GM12874 (cell line): ENCODE data around the gene TLE2.

Experiments
- CTCF ChIP-seq: IDR thresholded peaks from 2 replicates; pipeline ENCODE4 v1.5.1; 2011; ENCODE audit warnings: low read depth, mild to moderate bottlenecking, control low read depth, low read length, moderate library complexity; ENCODE audit not compliant: insufficient read depth

The TLE2 gene

DNA sequence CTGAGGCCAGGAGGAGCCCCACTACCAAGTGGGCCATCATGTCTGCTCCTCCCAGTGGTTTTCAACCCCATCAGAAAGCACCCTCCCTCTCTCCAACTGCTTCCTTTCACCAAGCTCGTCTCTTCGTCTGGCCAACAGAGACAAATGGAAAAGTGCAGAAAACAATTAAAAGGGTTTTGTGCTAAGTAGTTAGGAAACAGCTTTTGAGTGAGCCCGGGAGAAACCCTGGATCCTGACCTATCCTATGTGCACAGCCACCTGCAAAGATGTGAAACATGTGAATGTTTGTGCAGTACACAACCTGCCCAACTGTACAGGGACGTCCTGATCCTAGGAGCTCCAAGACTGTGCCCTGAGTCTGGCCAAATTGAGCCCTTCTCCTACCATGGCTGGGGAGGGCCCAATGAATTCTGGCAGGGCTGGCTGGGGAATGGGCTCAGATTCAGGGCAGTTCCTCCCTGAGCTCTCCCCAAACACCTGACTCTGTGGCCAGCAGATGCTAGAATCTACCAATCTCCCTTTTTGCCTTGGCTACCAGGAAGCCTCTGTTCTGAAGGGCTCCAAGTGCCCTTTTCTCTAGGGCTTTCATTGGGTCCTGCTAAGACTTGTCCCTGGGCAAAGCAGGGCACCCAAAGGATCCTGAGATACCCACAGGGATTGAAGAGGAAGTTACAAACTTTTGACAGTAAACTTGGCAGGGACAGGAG, 25.3 kb upstream of the TLE2 start:
- TF ChIP-seq CTCF = no peak

DNA sequence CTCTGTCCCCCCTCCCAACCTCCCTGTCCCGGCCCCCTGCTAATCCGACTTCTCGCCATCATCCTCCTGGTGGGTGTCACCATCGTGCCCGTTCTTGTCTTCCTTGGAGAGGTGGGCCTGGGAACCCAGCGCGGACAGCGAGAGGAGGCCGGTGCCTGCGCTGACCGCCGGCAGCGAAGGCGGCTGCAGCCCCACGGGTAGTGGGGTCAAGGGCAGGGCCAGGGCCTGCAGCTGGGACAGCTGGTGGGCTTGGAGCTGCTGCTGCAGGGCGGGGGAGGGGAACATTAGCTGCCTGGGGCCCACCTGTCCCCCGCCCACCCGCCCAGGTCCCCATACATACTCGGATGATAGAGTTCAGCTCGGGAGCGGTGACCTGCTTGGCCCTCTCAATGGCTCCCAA, 24.7 kb upstream of the TLE2 start:
- TF ChIP-seq CTCF = no peak

DNA sequence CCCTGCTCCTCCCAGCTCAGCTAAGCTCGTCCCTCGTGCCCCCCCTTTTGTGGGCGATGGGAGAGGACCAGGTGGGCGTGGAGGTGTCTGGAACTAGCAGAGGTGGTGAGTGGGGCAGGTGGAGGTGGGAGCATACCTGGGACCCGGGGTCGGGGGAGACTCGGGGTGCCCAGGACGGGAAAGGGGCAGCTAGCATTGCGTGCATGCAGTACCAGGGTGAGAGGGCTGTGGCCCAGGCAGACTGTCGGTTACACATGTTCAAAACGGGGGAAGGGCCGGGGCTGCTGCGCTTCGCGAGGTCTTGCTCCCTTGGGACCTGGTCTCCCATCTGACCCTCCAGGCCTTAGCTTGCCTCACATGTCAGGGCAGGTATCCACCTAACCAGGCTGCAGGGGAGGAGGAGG, 24.1 kb upstream of the TLE2 start:
- no peak for TF ChIP-seq CTCF

DNA sequence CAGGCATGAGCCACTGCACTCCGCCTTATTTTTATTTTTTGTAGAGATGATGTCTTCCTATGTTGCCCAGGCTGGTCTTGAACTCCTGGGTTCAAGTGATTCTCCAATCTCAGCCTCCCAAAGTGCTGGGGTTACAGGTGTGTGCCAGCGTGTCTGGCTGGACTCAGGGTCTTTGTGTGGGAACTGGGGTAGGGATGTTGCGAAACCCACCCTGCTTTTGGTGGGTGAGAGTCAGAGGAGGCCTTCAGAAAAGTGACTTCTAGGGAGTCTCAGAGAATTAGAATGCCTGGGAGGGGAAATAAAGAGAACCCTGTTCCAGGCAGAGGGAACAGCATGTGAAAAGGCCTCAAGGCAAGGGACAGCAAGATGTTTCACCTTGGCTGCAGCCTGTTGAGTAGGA, 20.0 kb upstream of the TLE2 start:
- no peak for TF ChIP-seq CTCF

DNA sequence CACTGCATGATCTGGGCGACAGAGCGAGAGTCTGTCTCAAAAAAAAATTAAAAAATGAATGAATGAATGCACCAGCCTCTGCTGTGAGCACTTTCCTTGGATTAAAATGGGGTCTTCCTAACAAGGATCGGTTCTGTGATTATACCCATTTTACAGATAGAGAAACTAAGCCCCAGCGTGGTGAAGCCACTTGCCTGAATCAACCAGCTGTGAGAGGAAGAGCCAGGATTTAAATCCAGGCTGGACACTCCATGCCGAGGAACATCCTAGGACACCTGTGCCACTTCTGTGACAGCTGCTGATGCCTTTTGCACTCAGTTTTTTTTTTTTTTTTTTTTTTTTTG, 19.1 kb upstream of the TLE2 start:
- no peak for TF ChIP-seq CTCF

GRCh38 chr19:3047496-3048189, 18.6 kb upstream of the TLE2 start:
- TF ChIP-seq CTCF = no peak

DNA sequence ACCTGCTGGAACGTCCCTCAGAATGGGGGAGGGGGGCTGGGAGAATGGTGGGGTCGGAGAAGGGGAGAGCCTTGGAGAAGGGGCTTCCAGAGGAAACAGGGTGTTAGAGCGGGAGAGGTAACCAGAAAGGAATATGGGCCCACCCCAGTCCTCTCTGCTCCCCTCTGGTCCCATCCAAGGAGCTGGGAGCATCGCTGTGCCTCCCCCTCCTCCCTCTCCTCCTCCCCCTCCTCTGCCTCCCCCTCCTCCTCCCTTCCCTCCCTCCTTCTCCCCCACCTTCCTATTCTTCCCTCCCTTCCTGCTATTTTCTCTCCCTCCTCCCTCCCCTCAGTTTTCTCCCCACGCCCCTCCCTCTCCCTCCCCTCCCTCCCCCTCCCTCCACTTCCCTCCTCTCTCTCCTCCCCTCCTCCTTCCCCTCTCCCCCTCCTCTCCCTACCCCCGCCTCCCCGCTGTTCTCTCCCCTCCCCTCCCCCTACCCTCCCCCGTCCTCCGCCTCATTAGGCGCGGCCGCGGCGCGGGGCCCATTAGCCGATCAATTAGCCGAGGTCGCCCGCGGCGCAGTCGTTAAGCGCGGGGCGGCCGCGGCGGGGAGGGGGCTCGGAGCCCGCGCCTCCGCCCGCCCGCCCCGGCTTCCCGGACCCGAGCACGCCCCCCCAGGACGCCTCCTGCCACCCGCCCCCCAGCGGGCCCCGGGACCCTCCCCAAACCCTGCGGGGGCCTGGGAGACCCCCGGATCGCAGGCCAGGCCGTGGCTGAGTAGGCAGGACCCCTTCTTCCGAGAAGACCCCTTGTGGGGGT, 17.8 kb upstream of the TLE2 start:
- TF ChIP-seq CTCF = no peak
